Measurements from ENCODE around the gene PCDHGA6. TPM values are rescaled to one million over a fixed set of nuclear protein-coding genes. Genes with fewer than 3 reads are reported as not detected.

The PCDHGA6 gene
- total RNA-seq (2022; extraction: Qiagen RNA extraction; ENCODE audit: low read depth): 0.13 to 0.28 TPM (median 0.22 TPM) in 5 replicates

DNA sequence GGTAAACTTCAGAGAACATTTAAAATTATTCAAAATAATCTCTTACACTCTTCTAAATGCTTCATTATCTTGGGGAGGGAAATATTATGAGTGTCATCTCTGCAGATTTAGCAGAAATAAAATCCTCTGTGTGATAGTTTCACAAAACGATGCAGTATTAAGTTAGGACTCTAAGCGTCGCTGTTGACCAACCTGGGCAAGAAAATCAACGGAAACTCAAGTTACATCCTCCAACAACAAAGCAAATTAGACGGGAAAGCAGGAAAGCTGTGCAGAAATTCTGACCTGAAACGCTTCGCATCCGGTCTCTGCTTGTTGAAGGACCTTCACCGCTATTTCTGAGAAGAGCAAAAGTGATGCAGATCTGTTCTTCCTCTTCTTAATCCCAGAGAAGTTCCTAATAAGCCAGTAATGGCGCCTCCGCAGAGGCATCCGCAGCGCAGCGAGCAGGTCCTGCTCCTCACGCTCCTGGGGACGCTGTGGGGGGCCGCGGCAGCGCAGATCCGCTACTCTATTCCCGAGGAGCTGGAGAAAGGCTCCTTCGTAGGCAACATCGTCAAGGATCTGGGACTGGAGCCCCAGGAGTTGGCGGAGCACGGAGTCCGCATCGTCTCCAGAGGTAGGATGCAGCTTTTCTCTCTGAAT, at the start of gene PCDHGA6:
PCDHGA6 (plus strand) TSS at position 219 of the 645 bp plus-strand sequence; CDS start at position 412, 193 bp downstream.

DNA sequence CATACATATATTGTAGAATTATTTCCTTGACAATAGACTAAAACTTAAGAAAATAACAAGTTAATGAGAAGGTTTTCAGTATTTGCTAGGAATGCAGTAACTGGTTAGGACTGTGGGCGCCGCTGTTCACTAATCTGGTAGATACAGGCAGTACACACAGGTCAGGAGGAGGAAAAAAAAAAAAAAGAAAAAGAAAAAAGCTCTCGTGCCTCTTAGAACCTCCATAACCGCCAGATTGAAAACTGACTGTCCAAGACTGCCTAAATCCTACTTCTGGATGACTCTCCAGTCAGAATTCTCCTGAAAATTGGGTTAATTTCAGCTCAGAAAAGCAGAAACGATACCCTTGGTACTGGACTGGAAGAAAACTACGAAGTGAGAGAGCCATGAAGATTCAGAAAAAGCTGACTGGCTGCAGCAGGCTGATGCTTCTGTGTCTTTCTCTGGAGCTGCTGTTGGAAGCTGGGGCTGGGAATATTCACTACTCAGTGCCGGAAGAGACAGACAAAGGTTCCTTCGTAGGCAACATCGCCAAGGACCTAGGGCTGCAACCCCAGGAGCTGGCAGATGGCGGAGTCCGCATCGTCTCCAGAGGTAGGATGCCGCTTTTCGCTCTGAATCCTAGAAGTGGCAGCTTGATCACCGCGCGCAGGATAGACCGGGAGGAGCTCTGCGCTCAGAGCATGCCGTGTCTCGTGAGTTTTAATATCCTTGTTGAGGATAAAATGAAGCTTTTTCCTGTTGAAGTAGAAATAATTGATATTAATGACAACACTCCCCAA, 43.2 kb upstream of the PCDHGA6 start, which contains the start of gene PCDHGA1:
PCDHGA1 (plus strand) TSS at position 216 of the 782 bp plus-strand sequence.

DNA sequence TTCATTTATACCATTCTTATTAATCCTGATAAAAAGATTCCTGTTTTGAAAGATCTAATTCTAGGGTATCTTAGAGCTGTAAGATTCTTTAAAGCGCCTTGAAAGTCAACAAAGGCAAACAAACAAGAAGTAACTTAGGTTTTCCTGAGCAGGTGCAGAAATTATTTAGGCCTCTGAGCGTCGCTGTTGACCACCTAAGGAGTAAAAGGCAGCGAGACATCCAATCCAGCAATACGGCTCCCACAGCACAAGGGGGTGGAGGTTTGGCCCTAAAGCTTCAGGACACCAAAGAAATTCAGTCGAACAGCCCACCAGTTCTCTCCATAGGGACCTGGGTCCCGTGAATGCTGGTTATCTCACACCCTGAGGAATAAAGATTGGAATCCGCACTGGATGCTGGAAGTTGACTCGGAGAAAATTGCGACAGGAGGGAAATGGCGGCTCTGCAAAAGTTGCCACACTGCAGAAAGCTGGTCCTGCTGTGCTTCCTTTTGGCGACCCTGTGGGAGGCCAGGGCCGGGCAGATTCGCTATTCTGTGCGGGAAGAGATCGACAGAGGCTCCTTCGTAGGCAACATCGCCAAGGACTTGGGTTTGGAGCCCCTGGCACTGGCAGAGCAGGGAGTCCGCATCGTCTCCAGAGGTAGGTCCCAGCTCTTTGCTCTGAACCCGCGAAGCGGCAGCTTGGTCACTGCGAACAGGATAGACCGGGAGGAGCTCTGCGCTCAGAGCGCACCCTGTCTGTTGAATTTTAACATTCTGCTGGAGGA, 35.0 kb upstream of the PCDHGA6 start, which contains the start of gene PCDHGA2:
PCDHGA2 (plus strand) TSS at position 223 of the 769 bp plus-strand sequence.

DNA sequence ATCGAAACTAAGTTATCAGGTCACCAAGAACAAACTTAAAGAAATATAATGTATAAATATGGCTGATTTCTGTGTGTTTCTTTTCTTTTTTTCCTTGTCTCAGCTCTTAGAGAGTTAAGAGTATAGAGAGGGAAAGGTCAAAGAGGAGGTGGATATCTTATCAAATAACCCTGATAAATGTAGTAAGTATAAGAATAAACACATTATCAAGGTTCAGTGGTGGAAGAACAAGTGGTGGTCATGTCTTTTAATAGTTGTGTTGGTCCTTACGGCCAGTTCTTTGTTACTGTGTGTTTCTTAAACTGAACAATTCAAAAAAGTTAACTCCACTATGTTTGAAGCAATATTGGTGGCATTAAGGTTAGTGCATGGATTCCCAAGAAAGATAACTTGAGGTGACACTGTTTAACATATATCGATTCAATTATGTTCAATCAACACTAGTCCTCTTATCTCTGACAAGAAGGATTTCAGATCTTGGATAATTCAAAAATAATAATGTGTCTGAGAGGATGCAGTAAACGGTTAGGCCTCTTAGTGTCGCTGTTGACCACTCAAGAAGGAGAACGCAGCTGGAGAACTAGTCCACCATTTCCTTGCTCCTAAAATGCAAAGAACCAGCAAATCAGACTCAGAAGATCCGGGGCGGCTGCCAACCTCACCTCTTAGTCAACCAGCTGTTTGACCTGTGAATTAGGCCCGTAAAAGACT, 30.3 kb upstream of the PCDHGA6 start, which contains the start of gene PCDHGA3:
PCDHGA3 (plus strand) TSS at position 588 of the 711 bp plus-strand sequence. CDS start 205 bp downstream, outside the sequence.

DNA sequence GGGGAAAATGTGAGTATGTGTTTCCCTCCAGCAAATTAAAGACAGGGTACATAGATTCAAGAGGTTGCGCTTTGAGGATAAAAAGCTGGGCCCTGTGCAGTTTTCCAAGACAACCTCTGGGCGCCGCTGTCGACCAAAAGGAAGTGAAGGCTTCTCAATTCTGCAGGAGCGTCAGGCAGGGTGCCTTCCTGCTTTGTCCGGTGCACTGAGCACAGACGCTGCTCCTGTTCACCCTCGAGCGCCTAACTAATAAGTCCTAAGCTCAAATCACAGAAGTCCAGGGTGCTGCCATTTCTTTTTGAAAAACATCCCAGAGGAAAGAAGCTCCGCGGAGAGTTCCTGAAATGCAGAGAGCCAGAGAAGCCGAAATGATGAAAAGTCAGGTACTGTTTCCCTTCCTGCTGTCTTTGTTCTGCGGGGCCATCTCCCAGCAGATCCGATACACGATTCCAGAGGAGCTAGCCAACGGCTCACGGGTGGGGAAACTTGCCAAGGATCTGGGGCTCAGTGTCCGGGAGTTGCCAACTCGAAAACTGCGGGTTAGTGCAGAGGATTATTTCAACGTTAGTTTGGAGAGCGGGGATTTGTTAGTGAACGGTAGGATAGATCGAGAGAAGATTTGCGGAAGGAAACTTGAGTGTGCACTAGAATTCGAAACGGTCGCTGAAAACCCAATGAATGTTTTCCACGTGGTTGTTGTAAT, 23.6 kb upstream of the PCDHGA6 start, which contains the start of gene PCDHGB1:
PCDHGB1 (plus strand) TSS at position 183 of the 703 bp plus-strand sequence; CDS start at position 345, 162 bp downstream.

DNA sequence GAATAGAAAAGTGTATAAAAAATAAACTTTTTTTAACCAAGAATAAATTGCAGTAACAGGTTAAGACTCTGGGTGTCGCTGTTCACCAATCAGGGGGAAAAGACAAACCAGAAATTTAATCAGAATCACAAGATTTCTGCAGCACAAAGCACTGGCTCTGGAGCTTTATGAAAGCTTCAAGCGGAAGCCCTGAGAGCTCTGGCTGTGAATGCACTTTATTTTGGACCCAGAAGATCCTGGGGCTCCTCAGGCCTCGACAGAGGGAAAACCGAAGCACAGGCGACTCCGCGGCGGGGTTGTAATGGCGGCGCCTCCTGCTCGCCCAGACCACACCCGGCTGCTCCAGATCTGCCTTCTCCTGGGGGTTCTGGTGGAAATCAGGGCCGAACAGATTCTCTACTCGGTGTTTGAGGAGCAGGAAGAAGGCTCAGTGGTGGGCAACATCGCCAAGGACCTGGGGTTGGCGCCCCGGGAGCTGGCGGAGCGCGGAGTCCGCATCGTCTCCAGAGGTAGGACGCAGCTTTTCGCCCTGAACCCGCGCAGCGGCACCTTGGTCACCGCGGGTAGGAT, 18.7 kb upstream of the PCDHGA6 start, which contains the start of gene PCDHGA4:
PCDHGA4 (plus strand) TSS at position 122 of the 570 bp plus-strand sequence; CDS start at position 209, 87 bp downstream.

DNA sequence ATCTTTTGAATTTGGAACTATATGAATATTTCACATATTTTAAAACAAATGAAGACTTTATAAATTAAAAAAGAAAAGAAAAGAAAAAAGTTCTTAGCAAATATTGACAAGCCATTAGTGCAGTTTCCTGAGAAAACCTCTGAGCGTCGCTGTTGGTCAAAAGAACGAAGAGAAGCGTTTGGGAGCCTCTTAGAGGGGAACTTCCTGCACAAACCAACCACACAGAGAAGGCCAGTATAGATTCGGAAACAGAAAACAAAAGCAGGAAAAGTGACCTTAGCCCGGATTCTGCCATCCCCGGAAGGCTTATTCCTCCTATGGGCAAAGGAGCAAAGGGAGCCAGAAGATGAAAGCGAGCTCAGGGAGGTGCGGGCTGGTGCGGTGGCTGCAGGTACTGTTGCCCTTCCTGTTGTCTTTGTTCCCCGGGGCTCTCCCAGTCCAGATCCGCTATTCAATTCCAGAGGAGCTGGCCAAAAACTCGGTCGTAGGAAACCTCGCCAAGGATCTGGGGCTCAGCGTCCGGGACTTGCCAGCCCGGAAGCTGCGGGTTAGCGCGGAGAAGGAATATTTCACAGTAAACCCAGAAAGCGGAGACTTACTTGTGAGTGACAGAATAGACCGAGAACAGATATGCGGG, 13.8 kb upstream of the PCDHGA6 start, which contains the start of gene PCDHGB2:
PCDHGB2 (plus strand) TSS at position 205 of the 637 bp plus-strand sequence; CDS start at position 347, 142 bp downstream.

DNA sequence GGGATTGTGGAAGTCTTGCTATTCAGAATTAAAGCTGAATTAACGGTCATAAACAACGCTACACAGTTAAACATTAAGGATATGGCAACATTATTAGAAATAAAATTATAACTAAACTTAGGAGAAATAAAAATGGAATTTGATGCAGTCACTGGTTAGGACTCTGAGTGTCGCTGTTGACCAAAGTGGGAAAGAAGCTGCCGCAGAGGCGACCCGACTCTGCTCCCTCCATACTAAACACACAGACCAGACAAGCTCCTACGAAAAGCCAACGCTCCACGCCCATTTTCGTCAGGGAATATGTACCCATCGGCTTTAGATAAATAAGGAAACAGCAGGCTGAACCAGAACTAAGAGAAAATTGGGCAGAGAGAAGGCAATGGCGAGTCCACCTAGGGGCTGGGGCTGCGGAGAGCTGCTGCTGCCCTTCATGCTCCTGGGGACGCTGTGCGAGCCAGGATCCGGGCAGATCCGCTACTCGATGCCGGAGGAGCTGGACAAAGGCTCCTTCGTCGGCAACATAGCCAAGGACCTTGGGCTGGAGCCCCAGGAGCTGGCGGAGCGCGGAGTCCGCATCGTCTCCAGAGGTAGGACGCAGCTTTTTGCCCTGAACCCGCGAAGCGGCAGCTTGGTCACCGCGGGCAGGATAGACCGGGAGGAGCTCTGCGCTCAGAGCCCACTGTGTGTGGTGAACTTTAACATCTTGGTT, 9.6 kb upstream of the PCDHGA6 start, which contains the start of gene PCDHGA5:
PCDHGA5 (plus strand) TSS at position 211 of the 709 bp plus-strand sequence; CDS start at position 380, 169 bp downstream.

DNA sequence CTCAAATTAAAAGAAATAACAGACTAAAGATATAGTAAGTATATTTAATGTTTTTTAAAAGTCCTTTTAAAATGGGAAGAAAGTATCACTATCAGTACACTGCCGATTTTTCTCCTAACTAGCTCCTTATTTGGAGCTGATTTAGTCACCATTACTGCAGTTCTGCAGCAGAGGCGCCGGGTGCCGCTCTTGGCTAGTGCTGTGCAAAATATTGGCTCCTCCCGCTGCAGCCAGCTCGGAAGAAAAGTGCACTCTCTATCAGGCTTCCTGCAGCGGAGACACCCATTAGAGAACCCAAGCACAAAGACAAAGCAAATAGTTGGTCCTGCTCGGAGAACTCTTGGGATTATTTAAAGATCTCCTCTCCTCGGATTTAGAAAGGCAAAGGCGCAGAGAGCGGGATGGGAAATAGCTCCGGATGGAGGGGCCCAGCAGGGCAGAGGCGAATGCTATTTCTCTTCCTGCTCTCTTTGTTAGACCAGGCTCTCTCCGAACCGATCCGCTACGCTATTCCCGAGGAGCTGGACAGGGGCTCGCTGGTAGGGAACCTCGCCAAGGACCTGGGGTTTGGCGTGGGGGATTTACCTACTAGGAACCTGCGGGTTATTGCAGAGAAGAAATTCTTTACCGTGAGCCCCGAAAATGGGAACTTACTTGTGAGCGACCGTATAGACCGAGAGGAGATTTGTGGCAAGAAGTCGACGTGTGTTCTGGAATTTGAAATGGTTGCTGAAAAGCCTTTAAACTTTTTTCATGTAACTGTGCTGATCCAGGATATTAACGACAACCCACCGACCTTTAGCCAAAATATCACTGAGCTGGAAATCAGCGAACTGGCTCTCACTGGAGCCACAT, 3.5 kb upstream of the PCDHGA6 start, which contains the start of gene PCDHGB3:
PCDHGB3 (plus strand) TSS at position 249 of the 855 bp plus-strand sequence; CDS start at position 402, 153 bp downstream.

DNA sequence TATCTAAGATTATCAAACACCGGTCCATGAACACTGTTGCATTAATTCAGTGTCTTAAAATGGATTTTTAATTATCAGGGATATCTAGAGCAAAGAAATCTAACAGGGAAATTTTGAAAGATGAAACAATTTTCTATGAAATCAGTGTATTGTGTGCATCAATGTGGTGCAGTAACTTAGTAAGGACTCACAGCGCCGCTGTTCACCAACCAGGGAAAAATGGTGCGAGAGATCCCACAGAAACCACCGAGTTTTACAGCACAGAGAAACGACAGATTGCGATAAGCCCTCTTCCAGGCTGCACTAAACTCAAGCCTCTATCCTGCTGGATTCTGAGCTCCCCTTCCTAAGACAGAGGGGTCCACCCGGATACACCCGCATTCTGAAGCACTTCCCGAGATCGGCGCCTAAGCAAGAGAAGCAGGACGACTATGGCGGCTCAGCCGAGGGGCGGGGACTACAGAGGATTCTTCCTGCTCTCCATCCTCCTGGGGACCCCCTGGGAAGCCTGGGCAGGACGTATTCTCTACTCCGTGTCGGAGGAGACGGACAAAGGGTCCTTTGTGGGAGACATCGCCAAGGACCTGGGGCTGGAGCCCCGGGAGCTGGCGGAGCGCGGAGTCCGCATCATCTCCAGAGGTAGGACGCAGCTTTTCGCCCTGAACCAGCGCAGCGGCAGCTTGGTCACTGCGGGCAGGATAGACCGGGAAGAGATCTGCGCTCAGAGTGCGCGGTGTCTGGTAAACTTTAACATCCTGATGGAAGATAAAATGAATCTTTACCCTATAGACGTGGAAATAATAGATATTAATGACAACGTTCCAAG, 9.0 kb downstream of the PCDHGA6 start, which contains the start of gene PCDHGA7:
PCDHGA7 (plus strand) TSS at position 274 of the 826 bp plus-strand sequence; CDS start at position 432, 158 bp downstream.

DNA sequence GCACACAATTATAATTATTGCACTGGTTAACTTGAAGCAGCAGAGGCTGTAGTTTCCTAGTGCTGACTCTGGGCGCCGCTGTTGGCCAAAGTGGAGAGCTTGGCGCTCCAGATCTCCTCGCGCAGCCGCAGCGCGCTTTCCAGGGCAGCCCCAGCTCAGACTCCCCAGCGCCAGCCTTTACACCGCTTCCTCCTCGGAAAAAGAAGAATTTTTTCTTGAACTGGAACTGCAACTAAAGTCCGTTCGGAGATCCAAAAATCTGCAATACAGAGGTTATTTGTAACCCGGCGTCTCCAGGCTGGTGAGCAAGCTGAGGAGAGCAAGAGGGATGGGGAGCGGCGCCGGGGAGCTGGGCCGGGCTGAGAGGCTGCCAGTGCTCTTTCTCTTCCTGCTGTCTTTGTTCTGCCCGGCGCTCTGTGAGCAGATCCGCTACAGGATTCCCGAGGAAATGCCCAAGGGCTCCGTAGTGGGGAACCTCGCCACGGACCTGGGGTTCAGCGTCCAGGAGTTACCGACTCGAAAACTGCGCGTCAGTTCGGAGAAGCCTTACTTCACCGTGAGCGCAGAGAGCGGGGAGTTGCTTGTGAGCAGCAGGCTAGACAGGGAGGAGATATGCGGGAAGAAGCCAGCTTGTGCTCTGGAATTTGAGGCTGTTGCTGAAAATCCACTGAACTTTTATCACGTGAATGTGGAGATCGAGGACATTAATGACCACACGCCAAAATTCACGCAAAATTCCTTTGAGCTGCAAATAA, 14.0 kb downstream of the PCDHGA6 start, which contains the start of gene PCDHGB4:
PCDHGB4 (plus strand) TSS at position 142 of the 755 bp plus-strand sequence; CDS start at position 329, 187 bp downstream.

DNA sequence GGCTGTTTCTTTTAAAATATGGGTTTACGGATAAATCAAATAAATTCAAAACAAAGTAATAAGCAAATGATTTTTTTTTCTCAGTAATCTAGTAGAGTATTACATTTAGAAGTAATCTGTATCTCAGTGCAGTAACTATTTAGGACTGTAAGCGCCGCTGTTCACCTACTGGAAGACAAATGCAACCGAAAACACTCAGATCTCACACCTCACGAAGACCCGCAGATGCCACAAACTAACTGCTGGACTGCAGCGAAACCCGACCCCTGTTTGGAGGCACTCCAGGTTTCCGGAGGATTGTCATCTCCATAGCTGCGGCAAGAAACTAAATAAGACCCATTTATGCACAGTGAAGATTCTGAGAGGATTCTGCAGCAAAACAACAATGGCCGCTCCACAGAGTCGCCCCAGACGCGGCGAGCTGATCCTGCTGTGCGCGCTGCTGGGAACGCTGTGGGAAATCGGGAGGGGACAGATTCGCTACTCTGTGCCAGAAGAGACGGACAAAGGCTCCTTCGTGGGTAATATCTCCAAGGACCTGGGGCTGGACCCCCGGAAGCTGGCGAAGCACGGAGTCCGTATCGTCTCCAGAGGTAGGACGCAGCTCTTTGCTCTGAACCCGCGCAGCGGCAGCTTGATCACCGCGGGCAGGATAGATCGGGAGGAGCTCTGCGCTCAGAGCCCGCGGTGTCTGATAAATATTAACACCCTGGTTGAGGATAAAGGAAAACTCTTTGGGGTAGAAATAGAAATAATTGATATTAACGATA, 18.9 kb downstream of the PCDHGA6 start, which contains the start of gene PCDHGA8:
PCDHGA8 (plus strand) TSS at position 205 of the 770 bp plus-strand sequence; CDS start at position 386, 181 bp downstream.

DNA sequence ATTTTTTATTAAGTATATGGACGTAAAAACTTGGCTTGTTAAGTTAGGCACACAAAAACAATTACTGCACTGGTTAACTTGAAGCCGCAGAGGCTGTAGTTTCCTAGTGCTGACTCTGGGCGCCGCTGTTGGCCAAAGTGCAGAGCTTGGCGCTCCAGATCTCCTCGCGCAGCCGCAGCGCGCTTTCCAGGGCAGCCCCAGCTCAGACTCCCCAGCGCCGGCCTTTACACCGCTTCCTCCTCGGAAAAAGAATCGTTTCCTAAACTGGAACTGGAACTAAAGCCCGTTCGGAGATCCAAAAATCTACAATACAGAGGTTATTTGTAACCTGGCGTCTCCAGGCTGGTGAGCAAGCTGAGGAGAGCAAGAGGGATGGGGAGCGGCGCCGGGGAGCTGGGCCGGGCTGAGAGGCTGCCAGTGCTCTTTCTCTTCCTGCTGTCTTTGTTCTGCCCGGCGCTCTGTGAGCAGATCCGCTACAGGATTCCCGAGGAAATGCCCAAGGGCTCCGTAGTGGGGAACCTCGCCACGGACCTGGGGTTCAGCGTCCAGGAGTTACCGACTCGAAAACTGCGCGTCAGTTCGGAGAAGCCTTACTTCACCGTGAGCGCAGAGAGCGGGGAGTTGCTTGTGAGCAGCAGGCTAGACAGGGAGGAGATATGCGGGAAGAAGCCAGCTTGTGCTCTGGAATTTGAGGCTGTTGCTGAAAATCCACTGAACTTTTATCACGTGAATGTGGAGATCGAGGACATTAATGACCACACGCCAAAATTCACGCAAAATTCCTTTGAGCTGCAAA, 24.3 kb downstream of the PCDHGA6 start, which contains the start of gene PCDHGB5:
PCDHGB5 (plus strand) TSS at position 192 of the 796 bp plus-strand sequence; CDS start at position 373, 181 bp downstream.

DNA sequence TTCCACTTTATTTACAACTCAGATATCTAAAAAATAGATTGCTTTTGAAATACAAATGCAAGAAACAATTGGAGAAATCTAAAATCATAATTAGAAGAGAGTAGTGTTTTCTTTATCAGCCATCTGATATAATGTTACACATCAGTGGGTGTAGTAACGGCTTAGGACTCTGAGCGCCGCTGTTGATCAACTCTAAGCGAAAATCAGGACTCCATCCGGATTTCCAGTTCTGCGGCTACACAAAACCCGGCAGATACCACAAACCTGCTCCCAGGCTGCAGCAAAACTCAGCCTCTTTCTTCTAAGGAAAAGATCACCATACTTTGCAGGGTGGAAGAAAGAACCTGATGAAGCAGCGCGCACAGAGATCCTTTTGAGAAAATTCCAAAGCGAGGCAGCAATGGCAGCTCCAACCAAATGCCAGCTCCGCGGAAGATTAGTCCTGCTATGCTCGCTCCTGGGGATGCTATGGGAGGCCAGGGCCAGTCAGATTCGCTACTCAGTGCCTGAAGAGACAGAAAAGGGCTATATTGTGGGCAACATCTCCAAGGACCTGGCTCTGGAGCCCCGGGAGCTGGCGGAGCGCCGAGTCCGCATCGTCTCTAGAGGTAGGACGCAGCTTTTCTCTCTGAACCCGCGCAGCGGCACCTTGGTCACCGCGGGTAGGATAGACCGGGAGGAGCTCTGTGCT, 29.0 kb downstream of the PCDHGA6 start, which contains the start of gene PCDHGA9:
PCDHGA9 (plus strand) TSS at position 226 of the 691 bp plus-strand sequence; CDS start at position 401, 175 bp downstream.

Data from A549 treated with CpdA at 1 μM for 4 hours (cell line).